AG04450 (cell line): ENCODE data around the gene EID1. TPM values are rescaled to one million over a fixed set of nuclear protein-coding genes. Genes with fewer than 3 reads are reported as not detected.

Experiments
- CTCF ChIA-PET: fragments of 300-600, 350-600 bp; formaldehyde crosslinking; extraction: SDS; loops from one replicate; lab custom pipeline; 2022; ENCODE audit warnings: antibody characterized with exemption, inconsistent platforms; lab: Charles Lee
- POLR2A ChIA-PET: fragments of 350-600 bp; formaldehyde crosslinking; extraction: SDS; loops from one replicate; lab custom pipeline; 2021; ENCODE audit warnings: antibody characterized with exemption, inconsistent platforms; lab: Yijun Ruan, JAX
- DNase-seq: peaks from one replicate; pipeline ENCODE4 v3.0.0-alpha.2; 2011; ENCODE audit warnings: low read depth, low spot score
- H3K27ac ChIP-seq: one replicate; pipeline ENCODE4 v1.5.1; 2012; ENCODE audit warnings: low read depth, low read length, control low read depth
- H3K27me3 ChIP-seq: one replicate; pipeline ENCODE4 v1.6.0; 2012; ENCODE audit warnings: low read length; ENCODE audit not compliant: control insufficient read depth, insufficient read depth
- H3K4me3 ChIP-seq: 2 replicates; pipeline ENCODE4 v1.5.1; 2011; ENCODE audit warnings: mild to moderate bottlenecking, low read depth, low read length, control low read depth
- H3K9me3 ChIP-seq: 2 replicates; pipeline ENCODE4 v1.5.1; 2012; ENCODE audit warnings: low read length; ENCODE audit not compliant: control insufficient read depth, insufficient read depth
- polyA plus RNA-seq: library from polyadenylated mRNA; depleted of rRNA; stranded (reverse); fragments of >200 nt; gene quantifications from 2 replicates; pipeline ENCODE4 v1.2.3, GENCODE V29; 2011
- TF ChIP-seq, protein P1 (sequence below): IDR thresholded peaks from 2 replicates; pipeline ENCODE4 v1.5.1; 2011; ENCODE audit warnings: low read depth, low read length, control low read depth, inconsistent platforms

Gene EID1
- polyA plus RNA-seq, 1 experiment, result 348 TPM

DNA sequence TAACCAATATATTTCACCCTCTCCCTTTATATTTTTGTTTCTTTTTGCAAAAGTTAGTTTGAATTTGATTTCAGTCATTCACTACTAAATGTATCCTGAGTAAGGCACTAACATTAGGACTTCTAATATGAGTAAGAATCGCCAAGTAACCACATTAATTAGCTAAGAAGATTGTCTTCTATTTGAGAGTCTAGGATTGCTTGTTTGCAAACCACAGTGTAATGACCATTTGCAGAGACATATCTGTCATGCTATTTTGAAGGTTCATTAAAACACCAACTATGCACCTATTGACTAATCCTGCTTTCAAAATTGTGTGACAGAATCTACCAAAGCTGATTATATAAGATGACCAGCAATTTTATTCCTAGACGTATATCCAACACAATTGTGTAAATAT lies 5.3 kb upstream of the EID1 start:
- H3K4me3 ChIP-seq, result no peak overlapping the region
- TF ChIP-seq, protein P1, sequence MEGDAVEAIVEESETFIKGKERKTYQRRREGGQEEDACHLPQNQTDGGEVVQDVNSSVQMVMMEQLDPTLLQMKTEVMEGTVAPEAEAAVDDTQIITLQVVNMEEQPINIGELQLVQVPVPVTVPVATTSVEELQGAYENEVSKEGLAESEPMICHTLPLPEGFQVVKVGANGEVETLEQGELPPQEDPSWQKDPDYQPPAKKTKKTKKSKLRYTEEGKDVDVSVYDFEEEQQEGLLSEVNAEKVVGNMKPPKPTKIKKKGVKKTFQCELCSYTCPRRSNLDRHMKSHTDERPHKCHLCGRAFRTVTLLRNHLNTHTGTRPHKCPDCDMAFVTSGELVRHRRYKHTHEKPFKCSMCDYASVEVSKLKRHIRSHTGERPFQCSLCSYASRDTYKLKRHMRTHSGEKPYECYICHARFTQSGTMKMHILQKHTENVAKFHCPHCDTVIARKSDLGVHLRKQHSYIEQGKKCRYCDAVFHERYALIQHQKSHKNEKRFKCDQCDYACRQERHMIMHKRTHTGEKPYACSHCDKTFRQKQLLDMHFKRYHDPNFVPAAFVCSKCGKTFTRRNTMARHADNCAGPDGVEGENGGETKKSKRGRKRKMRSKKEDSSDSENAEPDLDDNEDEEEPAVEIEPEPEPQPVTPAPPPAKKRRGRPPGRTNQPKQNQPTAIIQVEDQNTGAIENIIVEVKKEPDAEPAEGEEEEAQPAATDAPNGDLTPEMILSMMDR, result no peak
- no peak overlapping the region for H3K27ac ChIP-seq
- no peak for DNase-seq
- POLR2A ChIA-PET, result no interaction called here
- CTCF ChIA-PET, result interaction anchor here (1.1 kb wide), 1 partner anchor 103 kb away, joined by 3 read pairs; no protein-coding TSS in a partner anchor
- no peaks in the 10 kb centered on the region for H3K9me3 ChIP-seq
- H3K27me3 ChIP-seq, result no peaks in the 10 kb centered on the region

DNA sequence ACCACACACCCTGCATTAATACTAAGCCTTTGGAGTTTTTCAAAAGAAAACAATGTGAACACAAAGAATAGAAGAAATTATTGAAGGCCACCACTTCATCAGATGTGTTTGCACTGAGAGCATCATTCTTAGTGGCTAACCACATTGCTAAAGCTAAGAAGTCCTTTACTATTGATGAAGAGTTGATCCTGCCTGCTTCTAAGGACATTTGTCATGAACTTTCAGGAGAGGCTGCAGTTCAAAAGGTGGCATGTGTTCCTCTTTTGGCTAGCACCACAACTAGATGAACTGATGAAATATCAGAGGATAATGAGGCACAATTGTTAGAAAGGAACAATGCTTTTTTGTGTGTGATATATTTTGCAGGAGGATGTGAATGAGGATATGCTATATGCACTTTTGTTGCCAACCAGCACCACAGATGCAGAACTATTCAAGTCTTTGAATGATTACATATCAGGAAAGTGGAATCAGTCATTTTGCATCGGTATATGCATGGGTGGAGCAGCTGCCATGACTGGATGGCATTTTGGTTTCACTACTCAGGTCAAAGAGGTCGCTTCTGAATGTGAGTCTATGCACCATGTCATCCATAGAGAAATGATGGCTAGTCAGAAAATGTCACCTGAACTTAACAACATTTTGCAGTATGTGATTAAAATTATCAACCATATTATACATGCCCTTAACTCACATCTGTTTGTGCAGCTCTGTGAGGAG lies 2.5 kb upstream of the EID1 start:
- no peak overlapping the region for H3K4me3 ChIP-seq
- DNase-seq, result no peak
- TF ChIP-seq, protein P1, result no peak
- H3K9me3 ChIP-seq, result no peaks in the 10 kb centered on the region
- CTCF ChIA-PET, result interaction anchor here (1.8 kb wide), 1 partner anchor 100 kb away, joined by 5 read pairs; no protein-coding TSS in a partner anchor
- no peaks in the 10 kb centered on the region for H3K27me3 ChIP-seq
- POLR2A ChIA-PET, result no interaction called here
- no peak overlapping the region for H3K27ac ChIP-seq

DNA sequence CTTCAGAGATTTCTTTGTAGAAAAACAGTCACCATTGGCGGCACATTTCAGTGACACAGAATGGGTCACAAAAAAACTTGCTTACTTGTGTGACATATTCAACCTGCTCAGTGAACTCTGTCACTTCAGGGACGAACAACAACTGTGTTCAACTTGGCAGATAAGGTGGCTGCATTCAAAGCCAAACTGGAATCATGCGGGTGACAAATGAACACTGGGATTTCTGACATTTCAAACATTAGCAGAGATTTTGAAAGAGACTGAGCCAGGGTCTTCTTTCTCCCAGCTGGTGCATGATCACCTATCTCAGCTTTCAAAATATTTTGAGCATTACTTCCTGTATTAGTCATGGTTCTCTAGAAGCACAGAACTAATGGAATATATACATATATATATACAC lies 1.9 kb upstream of the EID1 start:
- Histone ChIP-seq H3K9me3 (no peaks in the 10 kb centered on the region), H3K4me3 (no peak overlapping the region), H3K27me3 (no peaks in the 10 kb centered on the region), H3K27ac (no peak overlapping the region)
- POLR2A ChIA-PET, result no interaction called here
- no peak for DNase-seq
- CTCF ChIA-PET, result interaction anchor here (1.8 kb wide), 1 partner anchor 100 kb away, joined by 5 read pairs; no protein-coding TSS in a partner anchor
- TF ChIP-seq, protein P1, result no peak

DNA sequence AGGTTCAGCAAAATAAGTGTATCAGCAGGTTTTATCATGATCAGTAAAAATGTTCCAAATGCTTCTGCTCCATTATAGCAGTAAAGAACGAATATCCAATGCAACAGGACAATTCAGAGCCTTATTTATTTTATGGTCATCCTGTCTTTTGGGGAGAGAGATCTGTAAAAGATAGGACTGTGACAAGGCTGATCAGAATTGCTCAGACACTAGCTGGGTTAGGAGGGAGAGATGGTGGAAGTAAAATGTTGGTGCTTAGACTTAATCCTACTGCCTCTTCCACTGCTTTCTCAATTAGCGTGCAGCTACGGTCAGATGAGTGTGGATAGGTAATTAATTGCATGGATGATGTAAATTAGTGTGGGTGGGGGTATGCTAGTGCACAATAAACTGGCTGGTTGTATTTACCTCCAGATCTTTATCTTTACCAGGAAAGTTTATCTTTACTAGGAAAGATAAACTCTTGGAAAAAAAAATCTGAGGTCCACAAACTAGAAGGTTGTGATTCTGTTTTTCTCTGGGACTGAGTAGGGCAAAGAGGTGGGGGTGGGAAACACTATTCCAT lies 2.2 kb downstream of the EID1 start:
- Histone ChIP-seq H3K4me3 (peak overlapping the region; percentile 87), H3K9me3 (no peaks in the 10 kb centered on the region), H3K27me3 (no peaks in the 10 kb centered on the region), H3K27ac (no peak overlapping the region)
- TF ChIP-seq, protein P1, result no peak
- ChIA-PET POLR2A (no interaction called here), CTCF (interaction anchor here (1.6 to 3.6 kb wide), 2 partner anchors 18 to 96 kb away, joined by 5 to 23 read pairs; no protein-coding TSS in a partner anchor)
- DNase-seq, result no peak

DNA sequence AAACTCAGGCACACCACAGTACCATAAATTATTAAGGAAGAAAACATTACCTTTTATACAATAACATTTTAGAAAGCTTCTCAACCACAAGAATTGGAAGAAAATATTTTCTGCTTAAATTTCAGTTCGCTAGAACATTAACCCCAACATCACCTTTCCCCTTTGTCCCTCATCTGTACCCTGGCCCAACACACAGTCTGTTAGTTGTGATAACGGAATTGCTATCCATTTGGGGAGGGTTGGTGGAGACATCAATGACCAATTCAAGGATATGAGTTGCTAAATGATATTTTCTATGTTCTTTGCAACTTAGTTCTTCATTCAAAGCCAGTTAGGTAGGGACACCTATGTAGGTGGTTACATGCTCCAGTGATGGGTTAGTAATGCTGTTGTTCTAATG lies 5.8 kb downstream of the EID1 start:
- Histone ChIP-seq H3K27ac (no peak overlapping the region), H3K27me3 (no peaks in the 10 kb centered on the region), H3K9me3 (no peaks in the 10 kb centered on the region), H3K4me3 (no peak overlapping the region)
- ChIA-PET CTCF (no interaction called here), POLR2A (no interaction called here)
- TF ChIP-seq, protein P1, result no peak
- no peak for DNase-seq
